Right lung (tissue), 5 donors: ENCODE results near the gene PID1. TPM values are rescaled to one million over a fixed set of nuclear protein-coding genes. Genes with fewer than 3 reads are reported as not detected.
"Not testable (repeated sequence)": the region's sequence is repeated elsewhere in the genome, so short reads cannot be mapped to it uniquely, and the experiment has no call there.

Experiments used
- DNase-seq, 2 donors: peaks; one replicate each; pipeline ENCODE4 v3.0.0-alpha.2; 2013
- polyA plus RNA-seq, 5 donors: library from polyadenylated mRNA; unstranded; fragments of 120-200 nt; gene quantifications; one replicate each; pipeline versions ENCODE4 v1.2.1 to v1.2.3, GENCODE V29; 2013; ENCODE audit warnings: inconsistent platforms in 1 of 5, low replicate concordance in 1 of 5; ENCODE audit not compliant: insufficient read length in 5 of 5, insufficient read depth in 1 of 5

Gene PID1
- polyA plus RNA-seq, 5 donors: 22.5 to 28.7 (median 26.4) TPM

- no peak for DNase-seq
Measured at GRCh38 chr2:229081411-229081810, 189.7 kb downstream of the PID1 start.

DNA sequence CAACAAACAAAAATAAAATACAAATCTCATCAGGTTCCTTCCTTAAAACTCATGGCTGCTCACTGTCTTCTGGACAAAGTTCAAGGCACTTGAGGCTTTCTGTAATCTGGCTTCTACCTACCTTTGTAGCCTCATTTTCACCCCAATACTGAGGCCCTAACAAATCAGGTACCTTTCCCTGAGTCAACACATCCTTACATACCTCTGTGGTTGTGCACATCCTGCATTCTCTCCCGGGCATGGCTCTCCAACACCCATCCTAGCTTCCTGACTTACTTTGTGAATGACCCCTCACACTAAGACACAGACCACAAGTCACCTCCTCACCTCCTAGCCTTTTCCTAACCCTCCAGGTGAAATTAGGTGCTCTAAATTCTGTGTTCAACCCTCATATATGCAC, 190.9 kb downstream of the PID1 start:
- no peak for DNase-seq

GRCh38 chr2:229076886-229077285, 194.2 kb downstream of the PID1 start:
- DNase-seq: not testable (repeated sequence)

- DNase-seq: no peak
Measured at GRCh38 chr2:229073935-229074334, 197.2 kb downstream of the PID1 start.

DNA sequence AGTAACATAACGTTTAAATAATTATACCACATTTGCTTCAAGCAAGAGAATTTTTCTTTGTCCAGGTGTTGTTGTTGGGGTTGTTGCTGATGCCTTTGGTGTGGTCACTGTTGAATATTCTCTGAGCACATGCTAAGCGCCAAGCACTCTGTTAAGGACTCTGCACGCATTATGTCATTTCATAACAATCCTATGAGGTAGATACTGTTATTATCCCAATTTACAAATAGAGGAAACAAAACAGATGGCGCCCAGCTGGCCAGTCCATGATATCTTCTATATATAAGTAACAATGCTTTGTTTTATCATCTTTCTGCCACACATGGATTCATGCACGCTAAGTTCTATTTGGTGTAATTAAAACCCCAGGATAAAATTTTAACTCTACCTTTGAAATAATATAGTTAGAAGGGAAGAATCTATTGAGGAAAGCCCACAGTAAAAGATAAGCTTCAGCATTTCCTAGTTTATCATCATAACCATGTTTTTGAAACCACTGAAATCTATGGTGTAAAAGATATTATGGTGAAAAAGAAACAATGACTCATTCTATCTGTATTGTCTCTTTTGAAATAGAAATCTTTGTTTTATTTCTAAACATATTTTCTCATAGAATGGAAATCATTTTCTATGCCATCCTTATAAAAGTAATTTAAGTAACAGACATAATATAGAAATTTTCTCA, 199.7 kb downstream of the PID1 start:
- no peak for DNase-seq

DNA sequence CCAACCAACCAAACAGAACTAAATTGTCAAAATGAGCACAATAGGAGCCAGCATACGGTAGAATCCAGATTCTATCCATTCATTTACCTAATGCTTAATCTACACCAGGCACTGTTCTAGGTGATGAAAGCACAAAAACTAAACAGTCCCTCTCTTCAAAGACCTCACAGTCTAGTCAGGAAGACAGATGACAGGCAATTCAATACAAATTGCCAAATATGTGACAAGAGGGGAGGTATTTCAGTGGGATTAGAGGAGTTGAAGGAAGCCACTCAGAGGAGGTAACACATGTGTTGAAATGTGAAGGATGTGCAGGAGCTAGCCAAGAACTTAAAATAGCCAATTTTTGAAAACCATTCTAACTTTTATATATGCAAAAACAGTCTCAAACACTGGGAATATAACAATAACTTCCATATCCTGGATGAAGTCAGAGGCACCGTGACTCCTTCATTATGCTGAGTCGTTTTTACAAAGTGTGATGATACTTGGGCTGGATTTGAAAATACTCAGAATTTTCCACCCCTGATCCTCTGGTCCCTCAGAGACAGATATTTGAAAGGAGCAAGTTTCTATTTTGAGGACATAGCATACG, 204.9 kb downstream of the PID1 start:
- no peak for DNase-seq

DNA sequence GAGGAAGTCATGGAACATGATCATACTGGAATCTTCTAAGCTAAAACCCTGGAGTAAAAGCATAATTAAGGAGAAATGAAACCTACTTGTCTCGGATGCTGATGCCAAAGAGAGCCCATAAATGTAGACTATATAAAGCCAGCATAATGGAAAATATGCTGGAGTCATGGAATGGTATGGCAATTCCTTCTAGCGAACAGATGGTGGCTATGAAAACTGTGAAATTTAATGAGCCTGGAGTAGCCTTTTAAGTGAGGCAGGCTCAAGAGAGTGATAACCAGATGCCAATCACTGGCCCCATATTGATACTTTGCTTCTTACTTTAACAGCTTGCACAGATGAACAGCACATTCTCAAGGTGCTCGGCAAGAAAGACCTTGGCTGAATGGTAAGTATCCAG, 206.3 kb downstream of the PID1 start:
- DNase-seq: no peak

DNA sequence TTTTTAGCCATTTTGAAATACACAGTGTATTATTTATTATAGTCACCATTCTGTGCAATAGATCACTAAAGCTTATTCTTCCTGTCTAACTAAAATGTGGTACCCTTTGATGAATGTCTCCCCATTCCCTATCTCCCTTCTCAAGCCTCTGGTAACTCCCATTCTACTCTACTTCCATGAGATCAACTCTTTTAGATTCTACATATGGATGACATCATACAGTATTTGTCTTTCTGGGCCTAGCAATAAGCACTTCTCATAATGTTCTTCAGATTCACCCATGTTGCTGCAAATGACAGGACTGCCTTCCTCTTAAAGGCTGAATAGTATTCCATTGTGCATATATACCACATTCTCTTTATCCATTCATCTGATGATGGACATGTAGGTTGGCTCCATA, 210.9 kb downstream of the PID1 start:
- DNase-seq: no peak

- DNase-seq: no peak
Measured at GRCh38 chr2:229059331-229060033, 211.6 kb downstream of the PID1 start.

GRCh38 chr2:229057976-229058553, 213.0 kb downstream of the PID1 start:
- DNase-seq: no peak

DNA sequence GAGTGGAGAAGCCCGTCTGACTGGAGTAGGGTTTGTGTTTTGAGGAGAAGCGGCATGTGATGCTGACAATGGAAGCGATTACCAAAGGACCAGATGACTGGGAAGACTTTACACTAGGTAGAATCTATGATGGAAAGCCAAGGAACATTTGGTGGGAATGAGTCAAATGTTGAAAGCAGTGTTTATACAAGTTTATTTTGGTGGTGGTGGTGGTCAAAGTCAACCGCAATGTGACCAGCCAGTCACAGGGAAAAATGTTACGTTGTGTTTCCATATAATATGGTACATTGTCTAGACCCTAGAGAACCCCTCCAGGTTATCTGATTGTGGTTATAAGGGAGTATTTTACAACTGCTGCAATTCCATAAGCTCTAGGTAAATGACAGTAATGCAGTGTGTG, 216.8 kb downstream of the PID1 start:
- no peak for DNase-seq

GRCh38 chr2:229051798-229052197, 219.3 kb downstream of the PID1 start:
- DNase-seq: no peak

GRCh38 chr2:229050133-229050532, 221.0 kb downstream of the PID1 start:
- peak; percentile 18 to 21 for DNase-seq

DNA sequence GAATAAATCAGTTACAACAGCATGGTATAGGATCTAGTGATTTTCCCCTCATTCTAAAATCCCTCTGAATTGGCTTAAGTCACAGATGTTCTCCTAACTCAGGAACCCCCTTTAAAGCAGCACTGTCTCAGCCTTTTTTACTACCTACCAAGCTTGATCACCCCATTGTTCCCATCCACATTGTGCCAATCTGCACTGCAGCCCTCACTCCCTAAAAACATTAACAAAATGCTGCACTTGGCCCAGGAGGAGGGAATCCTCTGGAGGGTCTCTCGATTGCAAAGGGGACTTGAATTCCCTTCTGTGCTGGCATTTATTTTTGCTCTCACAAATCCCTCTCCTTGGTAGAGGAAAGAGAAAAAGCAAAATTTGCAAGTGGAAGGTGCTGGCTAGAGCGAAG, 223.0 kb downstream of the PID1 start:
- DNase-seq: no peak

DNA sequence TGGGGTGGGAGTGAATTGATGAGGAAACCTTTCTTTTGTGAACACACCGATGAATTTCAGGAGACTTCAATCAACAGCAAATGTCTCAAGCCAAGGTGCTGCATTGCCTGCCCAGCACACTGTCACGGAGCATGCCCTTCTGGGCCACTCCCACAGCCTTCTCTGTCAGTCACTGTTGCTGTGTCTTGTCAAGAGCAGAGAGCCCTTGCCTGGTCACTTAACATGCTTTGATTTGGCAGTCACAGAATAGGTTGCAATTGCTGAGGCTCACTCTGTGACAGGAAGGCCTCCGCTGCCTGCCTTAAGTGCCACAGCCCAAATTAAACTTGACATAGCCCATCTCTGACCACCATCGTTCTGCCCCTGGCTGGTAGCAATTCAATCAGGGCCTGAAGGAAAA, 225.4 kb downstream of the PID1 start:
- no peak for DNase-seq

- DNase-seq: no peak
Measured at GRCh38 chr2:229044581-229044980, 226.5 kb downstream of the PID1 start.

GRCh38 chr2:229043681-229044080, 227.4 kb downstream of the PID1 start:
- DNase-seq: no peak

DNA sequence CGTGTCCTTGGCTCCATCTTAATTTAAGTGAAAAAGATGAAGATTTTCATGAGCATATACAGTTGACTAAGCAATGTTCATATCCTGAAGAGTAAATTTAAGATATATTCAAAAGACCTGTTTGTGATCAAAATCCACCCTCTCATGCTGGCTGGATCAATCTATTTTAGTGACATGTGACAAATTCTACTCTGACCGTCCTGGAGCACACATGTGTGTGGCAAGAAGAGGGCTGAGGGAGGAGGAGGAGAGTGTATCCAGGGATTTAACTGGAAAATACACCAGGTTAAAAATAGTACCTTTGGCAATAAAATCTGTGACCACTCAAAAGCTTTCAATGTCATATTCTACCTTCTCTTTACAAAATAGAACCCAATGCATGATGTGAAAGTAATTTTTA, 228.7 kb downstream of the PID1 start:
- DNase-seq: no peak

GRCh38 chr2:229041691-229042090, 229.4 kb downstream of the PID1 start:
- DNase-seq: no peak

GRCh38 chr2:229037621-229038020, 233.5 kb downstream of the PID1 start:
- no peak for DNase-seq

DNA sequence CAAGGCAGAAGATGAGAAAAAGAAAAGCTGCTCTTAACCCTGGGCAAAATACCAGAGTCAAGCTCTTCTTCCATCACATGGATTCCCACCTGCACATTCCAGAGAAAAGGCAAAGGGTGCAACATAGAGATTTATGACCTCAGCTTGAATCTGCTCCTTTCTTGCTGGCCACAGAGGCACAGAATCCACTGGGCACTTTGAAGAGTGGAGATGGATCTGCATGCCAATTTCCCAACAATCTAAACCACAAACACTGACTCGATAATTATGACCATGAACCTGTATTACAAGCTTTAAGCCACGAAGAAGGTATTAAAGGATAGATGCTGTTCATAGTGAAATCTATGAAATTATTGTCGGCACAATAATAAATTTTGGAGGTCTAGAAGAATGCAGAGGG, 237.3 kb downstream of the PID1 start:
- DNase-seq: no peak

- DNase-seq: no peak
Measured at GRCh38 chr2:229032608-229033234, 238.4 kb downstream of the PID1 start.
